NCI-H524 (cell line): Measurements from ENCODE around the gene TNFRSF25.
"Not testable (repeated sequence)": the region's sequence is repeated elsewhere in the genome, so short reads cannot be mapped to it uniquely, and the experiment has no call there.

ENCODE experiments used
- DNase-seq, 2 experiments: peaks; one replicate each; lab custom pipeline; 2025; lab: John Stamatoyannopoulos, UW

TNFRSF25 gene

DNA sequence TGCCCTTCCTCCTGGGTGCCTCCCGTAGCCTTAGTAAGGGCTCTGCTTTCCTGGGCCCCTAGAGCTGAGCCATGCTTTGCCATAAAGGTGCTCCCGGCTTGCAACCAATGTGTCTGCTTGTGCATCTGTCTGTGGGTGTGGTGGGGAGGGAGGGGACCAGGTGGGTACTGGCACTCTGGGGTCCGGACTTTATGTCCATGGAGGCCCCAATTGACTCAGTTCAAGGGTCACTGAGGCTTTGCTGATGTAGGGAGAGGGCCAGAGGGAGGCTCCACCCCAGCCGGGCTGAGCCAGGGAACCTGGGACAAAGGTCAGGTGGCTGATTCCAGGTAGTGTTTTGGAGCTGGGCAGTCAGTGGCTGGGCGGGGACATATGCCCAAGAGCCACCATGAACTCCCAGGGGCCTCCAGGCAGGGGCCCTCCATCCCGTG is 15.0 kb downstream of the TNFRSF25 start:
- no peak for DNase-seq

DNA sequence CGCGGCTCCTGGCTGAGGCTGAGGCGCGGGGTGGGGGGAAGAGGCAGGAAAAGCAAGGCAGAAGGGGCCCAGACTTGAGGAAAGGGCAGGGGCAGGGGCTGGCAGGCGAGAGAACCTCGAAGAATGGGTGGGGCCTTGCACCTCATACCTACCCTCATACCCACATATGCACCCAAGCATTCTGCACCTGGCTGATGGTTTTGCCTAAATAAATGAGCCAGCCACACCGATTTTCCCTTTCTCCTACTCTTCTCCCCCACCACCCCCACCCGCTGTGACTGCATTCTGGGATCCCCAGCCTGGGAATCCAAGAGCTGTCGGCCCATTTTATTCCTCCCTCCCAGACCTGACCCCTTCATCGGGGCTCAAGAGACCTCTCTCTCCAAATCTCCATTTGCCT is 15.5 kb downstream of the TNFRSF25 start:
- DNase-seq: not testable (repeated sequence)

DNA sequence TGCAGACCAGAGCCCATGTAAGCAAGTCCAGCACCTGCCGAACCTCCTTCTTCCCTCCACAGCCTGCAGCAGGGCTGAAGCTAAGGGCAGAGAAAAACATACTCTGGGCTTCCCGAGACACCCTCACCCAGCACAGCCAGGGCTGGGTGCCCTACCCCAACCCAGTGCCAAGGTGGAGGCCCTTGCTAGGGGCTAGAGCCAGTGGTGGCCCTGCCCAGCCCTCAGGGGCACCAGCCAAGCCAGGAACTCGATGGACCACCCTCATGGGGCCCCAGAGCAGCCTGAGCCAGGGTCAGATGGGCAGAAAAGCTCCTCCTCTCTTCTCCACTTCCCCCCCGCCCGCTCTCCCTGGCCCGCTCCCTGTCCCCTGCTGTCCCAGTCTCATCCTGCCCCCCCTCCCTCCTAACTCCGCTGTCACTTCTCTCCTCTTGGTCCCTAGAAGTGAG is 15.9 kb downstream of the TNFRSF25 start:
- DNase-seq: no peak

DNA sequence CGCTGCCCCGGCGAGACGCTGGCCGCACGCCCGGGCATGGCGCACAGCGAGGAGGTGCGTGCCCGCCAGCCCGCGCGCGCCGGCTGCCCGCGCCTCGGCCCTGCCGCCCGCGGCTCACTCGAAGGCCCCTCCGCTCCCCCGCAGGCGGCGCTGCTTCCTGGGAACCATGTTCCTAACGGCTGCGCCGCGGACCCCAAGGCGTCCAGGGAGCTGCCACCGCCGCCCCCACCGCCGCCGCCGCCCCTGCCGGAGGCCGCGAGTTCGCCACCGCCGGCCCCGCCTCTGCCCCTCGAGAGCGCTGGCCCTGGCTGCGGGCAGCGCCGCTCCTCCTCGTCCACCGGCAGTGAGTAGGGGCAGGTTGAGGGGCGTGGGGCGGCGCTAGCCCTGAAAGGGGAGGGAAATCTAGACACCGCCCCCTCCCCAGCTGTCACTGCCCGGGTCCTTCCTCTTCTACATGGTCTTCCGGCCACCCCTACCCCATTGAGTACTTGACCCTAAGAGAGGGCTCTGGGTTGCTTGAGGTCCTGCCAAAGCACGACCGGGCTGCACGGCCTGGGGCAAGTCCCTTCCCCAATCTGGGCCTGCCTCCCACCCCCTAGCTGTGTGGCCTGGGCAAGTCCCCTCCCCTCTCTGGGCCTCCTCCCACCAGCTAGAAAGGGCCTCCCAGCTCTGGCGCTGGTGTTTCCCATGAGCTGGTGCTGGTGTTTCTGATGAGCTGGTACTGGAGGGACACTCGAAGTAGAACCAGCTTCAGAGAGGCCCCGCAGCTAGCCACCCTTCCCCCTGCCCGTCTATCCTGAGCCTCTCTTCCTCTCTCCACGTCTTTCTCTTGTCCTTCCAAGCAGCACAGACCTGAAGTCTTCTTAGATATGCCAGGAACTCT is 17.0 kb downstream of the TNFRSF25 start:
- peak in 1 of 2 experiments; percentile 28 for DNase-seq

DNA sequence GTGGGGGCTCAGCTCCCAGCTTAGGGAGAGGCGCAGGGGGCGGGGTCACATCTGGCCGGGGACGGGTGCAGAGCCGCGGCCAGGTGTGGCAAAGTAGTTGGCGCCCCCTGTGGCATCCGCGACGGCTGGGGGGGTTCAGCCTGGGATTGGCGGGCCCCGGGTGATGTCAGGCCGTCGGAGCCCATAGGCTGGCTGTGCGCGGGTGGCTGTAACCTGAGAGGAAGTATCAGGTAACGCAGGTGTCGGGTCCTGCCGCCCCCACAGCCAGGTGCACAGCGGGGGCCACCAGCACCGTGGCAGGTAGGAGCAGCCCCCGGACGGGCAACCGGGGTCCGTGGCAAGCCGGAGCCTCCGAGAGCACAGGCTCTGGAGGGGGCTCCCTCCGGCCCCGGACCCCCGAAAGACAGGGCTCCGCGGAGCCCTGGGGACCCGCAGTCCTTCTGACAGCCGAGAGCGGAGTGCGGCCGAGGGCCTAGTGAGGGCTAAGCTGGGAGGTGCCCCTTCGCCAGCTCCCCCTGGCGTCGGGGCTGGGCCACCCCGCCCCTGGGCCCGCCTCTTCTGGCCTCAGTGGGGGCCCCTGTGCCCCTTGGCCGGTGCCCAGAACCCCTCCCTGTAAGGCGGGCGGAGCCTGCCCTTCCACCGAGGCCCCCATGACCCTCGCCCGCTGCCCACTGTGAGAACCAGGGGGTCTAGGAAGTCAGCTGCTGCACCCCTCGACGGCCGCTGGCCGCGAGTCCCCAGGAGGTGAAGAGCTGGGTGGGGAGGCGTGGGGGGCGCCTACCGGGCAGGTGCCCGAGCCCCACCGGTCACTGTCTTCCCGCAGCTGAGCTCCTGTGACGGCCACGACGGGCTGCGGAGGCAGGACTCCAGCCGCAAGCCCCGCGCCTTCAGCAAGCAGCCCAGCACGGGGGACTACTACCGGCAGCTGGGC is 17.9 kb downstream of the TNFRSF25 start:
- DNase-seq: peak in 1 of 2 experiments; percentile 15

DNA sequence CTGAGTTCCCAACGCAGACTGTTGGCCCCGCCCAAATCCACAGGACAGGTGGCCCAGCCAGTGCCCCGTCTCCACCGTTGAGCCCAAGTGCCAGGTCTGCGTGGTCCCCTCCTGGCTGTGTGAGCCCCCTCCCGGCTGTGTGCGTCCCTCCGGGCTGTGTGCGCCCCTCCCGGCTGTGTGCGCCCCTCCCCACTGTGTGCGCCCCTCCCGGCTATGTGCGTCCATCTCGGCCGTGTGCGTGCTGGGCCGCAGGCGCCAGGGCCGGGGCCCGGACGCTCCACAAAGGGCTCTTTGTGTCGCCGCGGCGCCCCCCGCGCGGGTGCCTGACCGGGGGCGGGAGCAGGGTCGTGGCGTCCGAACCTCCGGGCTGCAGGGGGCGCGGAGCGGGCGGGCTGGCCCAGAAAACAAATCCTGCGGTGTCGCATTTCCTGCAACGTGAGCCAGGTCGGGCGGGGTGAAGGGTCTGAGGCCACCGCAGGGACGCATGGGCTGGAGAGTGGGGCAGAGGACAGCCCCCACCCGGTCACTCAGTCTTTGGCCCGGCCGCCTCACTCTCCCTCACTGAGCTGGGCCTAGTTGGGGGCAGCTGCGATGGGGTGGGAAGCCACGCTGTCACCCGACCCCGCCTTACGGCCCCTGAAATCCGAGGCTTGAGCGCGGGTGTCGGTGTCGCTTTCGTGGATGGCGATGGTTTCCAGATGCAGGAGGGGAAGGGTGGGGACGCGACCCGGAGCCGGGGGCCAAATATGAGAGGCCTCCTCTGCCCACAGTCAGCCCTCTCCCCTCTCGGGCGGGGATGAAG is 18.8 kb downstream of the TNFRSF25 start:
- no peak for DNase-seq

DNA sequence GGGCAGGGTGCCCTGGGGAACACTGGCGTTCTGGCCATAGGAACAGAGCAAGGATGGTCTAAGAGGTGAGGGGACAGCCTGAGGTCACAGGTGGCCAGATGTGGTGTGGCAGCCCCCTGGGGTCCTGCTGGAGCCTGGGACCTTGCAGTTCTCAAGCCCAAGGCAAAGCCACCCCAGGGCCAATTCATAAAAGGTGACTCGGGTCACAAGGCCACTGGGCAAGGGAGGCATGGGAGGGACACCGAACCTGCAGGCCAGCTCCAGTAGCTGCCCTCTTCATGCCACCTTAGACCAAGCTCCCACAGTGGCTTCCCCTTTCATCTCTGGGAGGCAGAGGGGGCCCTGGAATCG is 19.3 kb downstream of the TNFRSF25 start:
- no peak for DNase-seq

DNA sequence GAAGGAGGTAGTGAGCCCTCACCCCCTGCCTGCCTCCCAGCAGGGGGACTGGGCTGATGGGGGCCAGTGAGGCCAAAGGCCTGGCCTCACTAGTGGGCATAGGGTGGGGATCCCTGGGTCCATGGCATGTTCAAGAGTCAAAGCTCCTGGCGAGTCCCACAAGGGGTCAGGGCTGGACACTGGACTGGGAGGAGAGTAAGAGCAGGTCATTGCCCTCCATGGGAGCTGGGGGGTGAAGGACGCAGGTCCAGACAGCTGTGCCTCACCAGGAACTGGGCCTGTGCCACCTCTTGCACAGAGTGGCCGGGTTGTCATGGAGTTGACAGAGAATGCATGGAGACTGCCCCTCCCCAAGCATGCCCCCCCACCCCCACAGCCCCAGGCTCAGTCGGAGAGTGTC is 20.0 kb downstream of the TNFRSF25 start:
- DNase-seq: not testable (repeated sequence)

DNA sequence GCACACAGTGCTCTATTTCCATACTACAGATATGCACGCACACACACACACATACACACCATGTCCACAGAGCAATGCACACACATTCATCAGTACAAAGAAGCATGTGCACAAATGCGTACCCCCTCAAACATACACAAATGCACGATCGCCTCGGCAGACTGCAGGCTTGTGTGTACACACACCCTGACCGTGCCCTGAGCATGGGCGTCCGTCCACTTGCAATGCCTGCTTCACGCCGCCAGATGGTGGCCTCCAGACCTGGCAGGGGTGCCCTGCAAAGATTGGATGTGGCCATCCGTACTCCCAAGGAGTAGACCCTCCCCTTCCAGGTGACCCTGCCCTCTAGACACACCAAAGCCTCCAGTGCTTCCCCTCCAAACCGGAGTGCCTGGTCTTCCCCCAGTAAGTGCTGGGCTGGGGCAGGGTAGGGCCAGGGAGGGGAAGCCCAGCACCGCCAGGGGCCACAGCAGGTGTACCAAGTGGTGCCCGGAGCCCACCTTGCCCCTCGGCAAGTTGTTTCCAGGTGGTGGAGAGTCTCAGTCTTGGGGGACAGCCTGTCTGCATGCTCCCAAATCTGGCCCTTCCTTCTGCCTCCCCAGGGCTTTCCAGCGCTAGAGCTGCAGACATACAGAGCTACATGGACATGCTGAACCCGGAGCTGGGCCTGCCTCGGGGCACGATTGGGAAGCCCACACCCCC is 20.8 kb downstream of the TNFRSF25 start:
- no peak for DNase-seq

DNA sequence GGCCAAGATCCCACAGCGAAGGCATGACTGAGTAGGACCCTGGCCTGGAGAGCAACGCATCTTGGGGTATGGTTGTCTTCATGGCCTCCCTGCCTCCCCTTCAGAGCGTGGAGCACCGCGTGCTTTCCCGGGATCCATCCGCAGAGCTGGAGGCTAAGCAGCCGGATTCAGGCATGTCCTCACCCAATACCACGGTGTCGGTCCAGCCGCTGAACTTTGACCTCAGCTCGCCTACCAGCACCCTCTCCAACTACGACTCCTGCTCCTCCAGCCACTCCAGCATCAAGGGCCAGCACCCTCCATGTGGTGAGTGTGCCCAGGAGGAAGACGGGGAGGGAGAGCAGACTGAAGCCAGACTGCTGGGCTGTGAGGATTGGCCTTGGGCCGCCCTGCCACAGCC is 21.6 kb downstream of the TNFRSF25 start:
- no peak for DNase-seq

DNA sequence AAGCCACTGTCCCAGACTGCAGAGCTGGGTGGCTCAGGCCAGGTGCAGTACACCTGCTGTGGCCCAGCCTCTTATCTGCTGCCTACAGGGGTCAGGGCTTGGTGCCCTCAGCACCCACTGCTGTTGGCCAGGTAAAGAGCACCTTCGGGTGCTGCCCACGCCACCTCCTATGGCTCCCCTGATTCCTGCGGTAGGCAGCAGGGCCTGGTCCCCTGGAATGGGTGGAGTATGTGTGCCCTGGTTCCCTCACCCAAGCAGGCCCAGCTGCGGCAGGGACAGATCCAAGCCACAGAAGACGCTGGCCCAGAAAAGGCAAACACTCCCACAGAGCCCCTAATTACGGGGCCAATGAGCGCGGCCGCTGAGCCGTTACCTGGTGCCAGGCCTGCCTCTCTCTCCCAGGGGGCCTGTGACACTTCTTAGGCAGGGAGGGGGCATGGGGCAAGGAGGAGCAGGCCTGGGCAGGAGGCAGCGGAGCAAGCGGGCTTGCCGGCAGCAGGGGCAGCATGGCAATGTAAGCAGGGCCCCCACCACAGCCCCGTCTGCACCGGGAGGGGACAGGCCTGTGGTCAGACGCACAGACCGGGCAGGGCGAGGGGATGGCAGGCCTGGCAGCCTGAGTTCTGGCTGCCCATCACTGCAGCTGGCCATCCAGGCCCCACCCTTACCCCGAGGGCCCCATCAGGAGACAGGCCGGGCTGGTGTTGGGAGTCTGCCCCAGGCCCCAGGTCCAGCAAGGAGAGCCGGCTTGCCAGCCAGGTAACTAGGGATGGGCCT is 22.4 kb downstream of the TNFRSF25 start:
- no peak for DNase-seq

DNA sequence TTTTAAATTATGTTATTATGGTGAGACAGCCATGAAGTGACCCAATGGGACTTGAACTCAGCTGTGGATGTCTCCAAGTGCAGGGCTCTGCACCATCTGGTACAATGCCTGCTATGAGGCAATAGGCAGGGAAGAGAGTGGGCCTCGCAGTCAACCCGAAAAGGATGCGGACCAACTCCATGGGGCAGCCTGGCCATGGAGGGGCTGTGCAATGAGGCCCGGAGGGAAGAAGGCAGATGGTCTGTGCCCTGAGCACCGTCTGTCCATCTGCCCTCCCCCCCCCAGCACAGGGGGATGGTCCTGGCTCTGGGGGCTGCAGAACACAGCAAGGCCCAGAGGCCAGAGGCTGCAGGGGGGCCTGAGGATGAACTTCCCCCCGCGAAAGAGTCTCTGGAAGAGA is 24.4 kb downstream of the TNFRSF25 start:
- peak in 1 of 2 experiments; percentile 49 for DNase-seq

DNA sequence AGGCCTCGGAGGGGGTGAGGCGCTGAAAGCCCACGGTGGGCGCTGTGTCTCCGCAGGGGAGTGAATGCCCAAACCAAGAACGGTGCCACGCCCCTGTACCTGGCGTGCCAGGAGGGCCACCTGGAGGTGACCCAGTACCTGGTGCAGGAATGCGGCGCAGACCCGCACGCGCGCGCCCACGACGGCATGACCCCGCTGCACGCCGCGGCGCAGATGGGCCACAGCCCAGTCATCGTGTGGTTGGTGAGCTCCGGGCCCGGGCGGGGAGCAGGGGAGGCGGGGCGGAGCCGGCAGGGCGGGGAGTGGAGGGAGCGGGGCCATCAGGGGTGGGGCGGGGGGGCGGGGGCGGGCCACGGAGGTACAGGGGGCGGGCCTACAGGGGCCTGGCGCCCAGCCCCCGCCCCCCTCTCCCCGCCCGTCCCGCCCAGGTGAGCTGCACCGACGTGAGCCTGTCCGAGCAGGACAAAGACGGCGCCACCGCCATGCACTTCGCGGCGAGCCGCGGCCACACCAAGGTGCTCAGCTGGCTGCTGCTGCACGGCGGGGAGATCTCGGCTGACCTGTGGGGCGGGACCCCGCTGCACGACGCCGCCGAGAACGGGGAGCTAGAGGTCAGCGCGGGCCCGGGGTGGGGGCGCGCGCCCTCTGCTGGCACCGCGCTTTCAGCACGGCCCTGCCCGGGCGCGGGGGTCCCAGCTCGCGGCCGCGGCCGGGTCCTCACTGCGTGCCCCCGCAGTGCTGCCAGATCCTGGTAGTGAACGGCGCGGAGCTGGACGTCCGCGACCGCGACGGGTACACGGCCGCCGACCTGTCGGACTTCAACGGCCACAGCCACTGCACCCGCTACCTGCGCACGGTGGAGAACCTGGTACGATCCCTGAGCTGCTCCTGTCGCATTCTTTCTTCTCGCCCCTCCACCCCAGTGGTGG is 25.5 kb downstream of the TNFRSF25 start:
- peak in 1 of 2 experiments; percentile 39 for DNase-seq

DNA sequence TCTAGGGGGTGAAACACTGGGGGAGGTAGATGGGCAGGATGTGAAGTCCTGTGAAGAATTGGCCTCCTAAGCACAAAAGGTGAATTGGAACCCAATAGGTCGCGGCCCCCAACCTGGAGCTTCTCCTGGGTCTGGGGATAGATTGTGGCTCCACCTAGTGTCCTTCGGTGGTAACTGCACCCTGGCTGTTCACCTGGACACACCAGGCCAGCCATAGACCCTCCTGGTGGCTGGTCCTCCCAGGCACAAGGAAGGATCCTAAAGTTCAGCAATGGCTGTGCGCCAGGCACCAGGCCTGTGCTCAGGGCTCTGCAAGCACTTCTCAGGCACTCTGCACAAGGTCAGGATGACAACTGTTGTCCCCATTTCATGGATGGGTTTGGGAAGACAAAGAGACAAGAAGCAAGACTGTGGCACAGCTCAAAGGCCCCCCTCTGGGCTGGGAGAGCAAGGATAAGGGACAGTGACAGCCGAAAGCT is 27.9 kb downstream of the TNFRSF25 start:
- peak; percentile 38 to 56 for DNase-seq

DNA sequence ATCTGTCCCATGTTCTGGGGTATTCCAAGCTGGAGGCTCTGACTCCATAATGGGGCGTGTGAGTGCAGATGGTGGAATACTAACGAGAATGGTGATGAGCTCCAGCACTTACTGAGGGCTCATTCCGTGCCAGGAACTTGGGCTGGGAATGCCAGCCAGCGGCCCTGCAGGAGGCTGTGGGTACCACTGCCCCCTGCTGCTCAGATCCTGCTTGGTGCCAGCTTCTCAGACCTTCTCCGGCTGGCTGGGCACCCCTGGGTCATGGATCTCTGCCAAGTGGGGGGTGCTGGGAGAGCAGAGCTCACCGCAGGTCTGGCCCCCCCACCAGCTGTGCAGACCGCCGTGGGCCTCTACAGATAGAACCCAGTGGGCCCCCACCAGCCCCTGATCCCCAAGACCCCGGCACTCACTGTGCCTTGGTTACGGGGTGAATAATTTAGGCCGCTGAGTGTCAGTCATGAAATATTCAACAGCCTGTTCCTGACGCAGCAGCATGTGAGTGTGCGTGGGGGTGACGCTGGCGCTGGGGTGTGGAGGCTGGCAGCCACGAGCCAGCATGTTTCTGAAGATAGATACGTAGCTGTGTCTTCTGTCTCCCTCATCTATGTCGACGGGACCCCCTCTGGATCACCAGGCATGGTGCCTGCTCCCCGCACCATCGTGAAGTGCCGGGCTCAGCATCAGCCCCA is 28.8 kb downstream of the TNFRSF25 start:
- peak in 1 of 2 experiments; percentile 67 for DNase-seq

DNA sequence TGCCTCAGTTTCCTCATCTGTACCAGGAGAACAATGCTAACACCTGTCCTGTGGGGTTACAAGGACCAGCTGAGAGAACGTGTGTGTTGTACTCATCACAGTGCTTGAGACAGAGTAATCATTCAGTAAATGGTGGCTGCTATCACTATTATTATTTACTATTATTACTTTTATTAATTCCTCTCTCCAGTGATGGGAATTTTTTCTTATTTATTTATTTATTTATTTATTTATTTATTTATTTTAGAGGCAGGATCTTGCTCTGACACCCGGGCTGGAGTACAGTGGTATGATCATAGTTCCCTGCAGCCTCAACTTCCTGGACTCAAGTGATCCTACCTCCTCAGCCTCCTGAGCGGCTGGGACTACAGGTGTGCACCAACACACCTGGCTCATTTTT is 29.7 kb downstream of the TNFRSF25 start:
- not testable (repeated sequence) for DNase-seq

DNA sequence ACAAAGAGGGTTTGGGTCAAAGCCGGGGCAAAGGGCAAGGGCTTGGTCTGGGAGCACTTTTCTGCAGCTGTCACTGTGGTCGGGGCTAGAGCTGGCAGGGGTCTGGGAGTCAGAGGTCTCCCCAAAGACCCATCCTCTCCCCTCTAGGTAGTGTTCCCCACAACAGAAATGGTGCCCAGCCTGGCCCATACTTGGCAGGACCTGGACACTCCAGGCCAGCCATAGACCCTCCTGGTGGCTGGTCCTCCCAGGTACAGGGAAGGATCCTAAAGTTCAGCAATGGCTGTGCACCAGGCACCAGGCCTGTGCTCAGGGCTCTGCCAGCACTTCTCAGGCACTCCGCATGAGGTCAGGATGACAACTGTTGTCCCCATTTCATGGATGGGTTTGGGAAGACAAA is 30.4 kb downstream of the TNFRSF25 start:
- no peak for DNase-seq

DNA sequence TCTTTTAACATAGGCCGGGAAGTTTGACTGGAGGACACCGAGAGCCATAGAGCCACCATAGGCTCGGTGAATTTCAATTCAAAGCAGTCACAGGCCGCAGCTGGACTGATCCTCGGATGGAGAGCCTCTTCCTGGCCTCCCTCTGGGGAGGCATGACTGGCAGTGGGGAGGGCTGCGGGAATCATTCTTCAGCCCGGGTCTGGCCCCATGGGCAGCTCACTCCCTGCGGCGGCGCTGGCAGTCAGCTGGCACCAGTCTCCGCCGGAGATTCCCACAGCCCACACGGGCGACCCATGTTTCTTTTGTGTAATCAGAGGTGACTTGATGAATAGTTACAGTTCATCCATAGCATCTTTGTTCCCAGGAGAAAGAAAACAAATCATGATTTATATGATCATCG is 30.8 kb downstream of the TNFRSF25 start:
- no peak for DNase-seq

DNA sequence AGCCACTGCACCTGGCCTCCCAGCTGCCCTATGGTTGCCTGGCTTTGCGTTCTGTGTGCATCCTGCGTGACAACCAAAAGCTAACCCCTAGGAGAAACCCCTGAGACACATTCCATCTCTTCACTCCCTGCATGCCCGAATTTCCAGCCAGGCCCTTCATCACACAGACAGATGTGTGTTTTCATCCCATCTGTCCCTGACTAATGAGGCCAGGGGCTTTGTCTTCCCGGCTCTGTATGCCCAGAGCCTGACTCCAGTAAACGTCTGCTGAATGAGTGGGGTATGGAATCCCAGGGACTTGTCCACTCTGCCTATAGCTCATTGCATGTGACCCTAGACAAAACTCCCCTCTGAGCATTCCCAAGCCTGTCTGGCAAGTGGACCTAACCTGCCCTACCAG is 31.8 kb downstream of the TNFRSF25 start:
- DNase-seq: peak; percentile 60 to 82
